ENCODE results near the gene SCN3A.

GRCh38 chr2:165237056-165237455 lies 33.2 kb upstream of the SCN3A start:
- TF ChIP-seq POLR2A (IDR thresholded peaks at IDR 0.05; ENCODE audit: low read depth, low read length) (no peak), CTCF (IDR thresholded peaks at IDR 0.05; ENCODE audit: extremely low read depth in 1 of 2, insufficient read depth in 1 of 2, low read depth in 1 of 2, low read length in 2 of 2) (no peak), POLR2AphosphoS5 (IDR thresholded peaks at IDR 0.05; ENCODE audit: insufficient read depth, low read depth, low read length) (no peak), EZH2 (IDR thresholded peaks at IDR 0.05; ENCODE audit: borderline replicate concordance, low read depth, low read length, severe bottlenecking) (no peak), MAX (IDR thresholded peaks at IDR 0.05; ENCODE audit: insufficient read depth, insufficient read length) (no peak)
